K562 (cell line): ENCODE data around the gene DENND1A. TPM values are rescaled to one million over a fixed set of nuclear protein-coding genes. Genes with fewer than 3 reads are reported as not detected.
A peak's percentile ranks its signal among the peaks of the same experiment; 100 is the strongest.

ENCODE experiments used
- ATAC-seq: fragments of 200-7000 bp; cut with Tn5 transposase; 3 replicates; pipeline ENCODE4 v1.9.1; 2020; ENCODE audit warnings: moderate library complexity
- BruUV-seq: library from RNA; stranded (reverse); fragments of 400-500 nt; replicated peaks from 2 replicates; lab custom pipeline; 2021; lab: Mats Ljungman, UMichigan
- CTCF ChIA-PET: fragments of 300-600 bp; formaldehyde crosslinking; extraction: SDS; loops from one replicate; lab custom pipeline; 2021; ENCODE audit warnings: low intra/inter-chr PET ratio; lab: Yijun Ruan, JAX
- POLR2A ChIA-PET: fragments of 300-600, 350-650 bp; sonication (Branson Sonifier 250); formaldehyde crosslinking; extraction: SDS; loops from one replicate; lab custom pipeline; 2021; ENCODE audit warnings: antibody characterized with exemption, inconsistent platforms; lab: Yijun Ruan, JAX
- DNase-seq, 4 experiments: peaks; one replicate each; pipeline versions ENCODE4 v3.0.0 to v3.0.0-alpha.2; 2011 to 2018; ENCODE audit warnings: low spot score in 3 of 4, mixed read lengths in 3 of 4; ENCODE audit errors: extremely low read depth in 1 of 4
- FAIRE-seq: peaks from 2 replicates; lab custom pipeline; 2011; peaks lifted over from hg19 to GRCh38; lab: Jason Lieb, UNC
- H2AFZ ChIP-seq: 2 replicates; pipeline ENCODE4 v1.6.0; 2011; ENCODE audit warnings: low read depth, low read length, control low read depth, inconsistent platforms
- H3K27ac ChIP-seq: fragments of 200-600 bp; 3 replicates; pipeline ENCODE4 v1.8.0; 2011; ENCODE audit warnings: low read depth, mild to moderate bottlenecking, control low read depth, inconsistent platforms, low read length, moderate library complexity, mixed read lengths; ENCODE audit errors: extremely low read depth
- H3K27me3 ChIP-seq, 2 experiments: fragments of 300-600 bp in 1 of 2; 2 replicates in 1 of 2; 3 replicates in 1 of 2; pipeline versions ENCODE4 v1.6.0 to v1.8.0; 2011; ENCODE audit warnings: inconsistent platforms in 2 of 2, low read length in 2 of 2, mild to moderate bottlenecking in 1 of 2, mixed read lengths in 1 of 2, moderate library complexity in 1 of 2; ENCODE audit not compliant: control insufficient read depth in 2 of 2, insufficient read depth in 2 of 2
- H3K36me3 ChIP-seq: fragments of 300-600 bp; 3 replicates; pipeline ENCODE4 v1.8.0; 2011; ENCODE audit warnings: mild to moderate bottlenecking, low read length, inconsistent platforms; ENCODE audit not compliant: control insufficient read depth, insufficient read depth
- H3K4me1 ChIP-seq, 2 experiments: fragments of 200-600 bp in 1 of 2; replicated peaks in 1 of 2; 2 replicates in 1 of 2; 3 replicates in 1 of 2; pipeline versions ENCODE4 v1.5.1 to v1.8.0; 2011; ENCODE audit warnings: inconsistent platforms in 2 of 2, low read length in 2 of 2, mild to moderate bottlenecking in 1 of 2, mixed read lengths in 1 of 2, moderate library complexity in 1 of 2; ENCODE audit not compliant: control insufficient read depth in 2 of 2, insufficient read depth in 2 of 2
- H3K4me2 ChIP-seq: 2 replicates; pipeline ENCODE4 v1.6.1; 2011; ENCODE audit warnings: low read length, control low read depth, inconsistent platforms, mixed read lengths; ENCODE audit not compliant: insufficient read depth
- H3K4me3 ChIP-seq: fragments of 200-600 bp; sonication (generic), shearing (Covaris generic); 2 replicates; pipeline ENCODE4 v1.5.1; 2016; ENCODE audit warnings: control low read depth, inconsistent platforms
- H3K79me2 ChIP-seq: fragments of 200-600 bp; 3 replicates; pipeline ENCODE4 v1.8.0; 2011; ENCODE audit warnings: low read length, inconsistent platforms; ENCODE audit not compliant: control insufficient read depth, insufficient read depth
- H3K9ac ChIP-seq, 2 experiments: 2 replicates each; pipeline versions ENCODE4 v1.6.0 to v1.6.1; 2011; ENCODE audit warnings: low read depth in 2 of 2, low read length in 2 of 2, control low read depth in 1 of 2, inconsistent platforms in 1 of 2, mild to moderate bottlenecking in 1 of 2, mixed read lengths in 1 of 2; ENCODE audit not compliant: insufficient read depth in 1 of 2
- H3K9me1 ChIP-seq: one replicate; pipeline ENCODE4 v1.6.0; 2011; ENCODE audit warnings: inconsistent platforms, mild to moderate bottlenecking, low read length, moderate library complexity; ENCODE audit not compliant: control insufficient read depth, insufficient read depth
- H3K9me3 ChIP-seq: replicated peaks from 2 replicates; pipeline ENCODE4 v1.5.1; 2011; ENCODE audit warnings: low read depth, low read length, inconsistent platforms; ENCODE audit not compliant: control insufficient read depth, insufficient read depth
- H4K20me1 ChIP-seq: replicated peaks from 2 replicates; pipeline ENCODE4 v1.6.1; 2011; ENCODE audit warnings: low read length, inconsistent platforms, mixed read lengths; ENCODE audit not compliant: control insufficient read depth, insufficient read depth
- BRD9 ChIP-seq: fragments of 450-650 bp; IDR thresholded peaks from 2 replicates; pipeline ENCODE4 v1.6.1; 2018; ENCODE audit warnings: low read depth; ENCODE audit not compliant: partially characterized antibody
- FOXP1 ChIP-seq: sonication (generic); formaldehyde crosslinking; IDR thresholded peaks from 2 replicates; pipeline ENCODE4 v1.8.0; 2022; ENCODE audit warnings: mild to moderate bottlenecking, missing genetic modification reagents
- HNRNPL ChIP-seq: fragments of 200-400 bp; formaldehyde crosslinking; IDR thresholded peaks from 2 replicates; pipeline ENCODE4 v1.6.1; 2017; ENCODE audit warnings: low read depth, mild to moderate bottlenecking, low read length
- MTA1 ChIP-seq: fragments of 450-650 bp; IDR thresholded peaks from 2 replicates; pipeline ENCODE4 v1.6.1; 2017; ENCODE audit warnings: borderline replicate concordance
- POLR2AphosphoS2 ChIP-seq: IDR thresholded peaks from 2 replicates; pipeline ENCODE4 v1.6.1; 2012; ENCODE audit warnings: low read length, improper control_type of control experiment
- PRDM10 ChIP-seq: fragments of 450-650 bp; IDR thresholded peaks from 2 replicates; pipeline ENCODE4 v1.6.1; 2018; ENCODE audit not compliant: partially characterized antibody
- RAD51 ChIP-seq: fragments of 450-650 bp; IDR thresholded peaks from 2 replicates; pipeline ENCODE4 v1.7.1; 2016; ENCODE audit warnings: low read depth, mild to moderate bottlenecking, borderline replicate concordance
- STAT5A ChIP-seq: IDR thresholded peaks from 2 replicates; pipeline ENCODE4 v1.6.1; 2012; ENCODE audit warnings: low read length, inconsistent platforms, borderline replicate concordance
- THRAP3 ChIP-seq: fragments of 450-650 bp; IDR thresholded peaks from 2 replicates; pipeline ENCODE4 v1.6.1; 2016; ENCODE audit warnings: mild to moderate bottlenecking, inconsistent platforms, borderline replicate concordance
- TSC22D4 ChIP-seq: fragments of 450-650 bp; IDR thresholded peaks from 2 replicates; pipeline ENCODE4 v1.6.1; 2016; ENCODE audit warnings: missing genetic modification characterization, missing biosample characterization, control low read depth
- WGBS: fragments of 100-300 bp; shearing (Covaris generic); methylation state at CpG from one replicate; pipeline ENCODE4 v1.1.6; 2016; ENCODE audit warnings: low coverage, mixed read lengths; ENCODE audit not compliant: insufficient coverage; ENCODE audit errors: missing lambda C conversion rate; 5-methylcytosine and 5-hydroxymethylcytosine counted together
- in situ Hi-C: fragments of 300-500 bp; cut with MboI; formaldehyde crosslinking; loops from 4 replicates; pipeline ENCODE4 v1.15.0; 2018; ENCODE audit warnings: inconsistent platforms, mixed read lengths
- intact Hi-C: fragments of 100-400 bp; cut with micrococcal nuclease; formaldehyde crosslinking; loops from 2 replicates; pipeline ENCODE4 v1.14.2; 2022
- polyA plus RNA-seq, 8 experiments: library from polyadenylated mRNA; depleted of rRNA in 4 of 8; stranded (reverse) in 5 of 8; unstranded in 3 of 8; fragments of >200 nt; fragmentation: Nextera tagmentation in 2 of 8; fragmentation: Illumina TruSeq in 1 of 8; extraction: Ambion mirVana in 2 of 8; extraction: Trizol in 1 of 8; gene quantifications; 2 replicates each; pipeline versions ENCODE4 v1.2.1 to v1.2.3, GENCODE V29; 2011 to 2014; ENCODE audit warnings: inconsistent platforms in 1 of 8, missing spikeins in 1 of 8
- total RNA-seq, 7 experiments: library from RNA; depleted of rRNA in 6 of 7; stranded (reverse); fragments of >200 nt in 6 of 7; fragmentation: Illumina TruSeq in 2 of 7; extraction: Trizol in 2 of 7; gene quantifications; 2 replicates each; pipeline versions ENCODE4 v1.2.1 to v1.2.3, GENCODE V29; 2011 to 2021; ENCODE audit warnings: low replicate concordance in 1 of 7
- TF ChIP-seq, protein P1 (sequence below): fragments of 250-450 bp; sonication (Bioruptor Pico); IDR thresholded peaks from 2 replicates; pipeline ENCODE4 v1.8.0; 2022; ENCODE audit warnings: inconsistent platforms, mild to moderate bottlenecking, moderate library complexity, borderline replicate concordance
- TF ChIP-seq, protein P2 (sequence below): sonication (generic); formaldehyde crosslinking; IDR thresholded peaks from 2 replicates; pipeline ENCODE4 v1.5.0; 2020; ENCODE audit warnings: missing genetic modification reagents
- TF ChIP-seq, protein P3 (sequence below): fragments of 250-450 bp; sonication (Bioruptor Pico); IDR thresholded peaks from 2 replicates; pipeline ENCODE4 v1.8.0; 2021; ENCODE audit warnings: moderate library complexity, mild to moderate bottlenecking, inconsistent platforms

Gene DENND1A
- total and polyA plus RNA-seq, 9 of the 15 experiments (the other 6 are each of a cell fraction or from before 2014, with no cell fraction given): 7.6 to 29.5 (median 15.7) TPM

GRCh38 chr9:123450996-123451395 lies 478.9 kb downstream of the DENND1A start (continued):
- TF ChIP-seq, protein P1, sequence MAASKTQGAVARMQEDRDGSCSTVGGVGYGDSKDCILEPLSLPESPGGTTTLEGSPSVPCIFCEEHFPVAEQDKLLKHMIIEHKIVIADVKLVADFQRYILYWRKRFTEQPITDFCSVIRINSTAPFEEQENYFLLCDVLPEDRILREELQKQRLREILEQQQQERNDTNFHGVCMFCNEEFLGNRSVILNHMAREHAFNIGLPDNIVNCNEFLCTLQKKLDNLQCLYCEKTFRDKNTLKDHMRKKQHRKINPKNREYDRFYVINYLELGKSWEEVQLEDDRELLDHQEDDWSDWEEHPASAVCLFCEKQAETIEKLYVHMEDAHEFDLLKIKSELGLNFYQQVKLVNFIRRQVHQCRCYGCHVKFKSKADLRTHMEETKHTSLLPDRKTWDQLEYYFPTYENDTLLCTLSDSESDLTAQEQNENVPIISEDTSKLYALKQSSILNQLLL: no peak

DNA sequence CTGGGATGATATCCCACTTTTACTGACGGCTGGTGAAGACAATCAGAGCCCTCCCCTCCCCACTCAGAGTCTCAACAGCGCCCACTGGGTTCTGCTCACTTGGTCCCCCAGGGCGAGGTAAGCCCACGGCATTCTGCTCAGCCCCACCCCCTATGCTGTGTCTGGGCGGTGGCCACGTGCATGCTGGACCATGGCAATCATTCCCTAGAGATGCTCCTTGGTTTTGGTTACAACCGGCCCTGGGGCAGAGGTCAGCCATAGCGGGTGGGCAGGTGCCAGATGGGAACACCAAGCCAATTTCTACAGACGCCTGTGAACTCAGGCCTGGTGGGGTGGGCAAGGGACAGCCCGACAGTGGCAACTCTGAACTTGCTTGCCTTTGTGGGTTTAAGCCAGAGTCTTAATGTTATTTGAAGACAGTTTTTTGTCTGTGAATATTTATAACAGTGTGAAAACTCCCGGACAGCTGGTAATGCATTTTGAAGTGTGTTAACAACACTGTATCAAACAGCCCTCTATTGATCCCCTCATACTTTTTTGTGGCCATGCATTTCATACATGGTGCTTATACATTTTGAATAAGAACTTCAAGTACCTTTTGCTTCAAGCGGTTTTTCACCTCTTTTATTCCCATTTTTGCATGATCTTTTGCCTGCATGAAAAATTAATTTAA lies 479.7 kb downstream of the DENND1A start:
- H3K79me2 ChIP-seq: no peaks in the 10 kb centered on the region
- H3K4me2 ChIP-seq: no peak overlapping the region
- H4K20me1 ChIP-seq: peaks cover 3% of the 10 kb centered on the region; the same call in 1 of the 2 replicates
- ATAC-seq: no peak
- in situ Hi-C loops (no loop called here), intact Hi-C loops (no loop called here)
- ChIA-PET POLR2A (no interaction called here), CTCF (no interaction called here)
- no TSS peak for BruUV-seq
- H3K27me3 ChIP-seq: no peaks in the 10 kb centered on the region
- peaks cover 2 to 9% of the 10 kb centered on the region in 2 experiments; a peak in 4 of 5 replicates for H3K4me1 ChIP-seq
- DNase-seq: peak in 1 of 4 experiments; percentile 21
- H3K9ac ChIP-seq: no peak overlapping the region
- H2AFZ ChIP-seq: no peak overlapping the region
- no peak for FAIRE-seq
- H3K9me3 ChIP-seq: no peaks in the 10 kb centered on the region
- 60% methylated on average over 12 of the region's 12 CpGs for WGBS
- no peak overlapping the region for H3K27ac ChIP-seq
- H3K4me3 ChIP-seq: no peak overlapping the region
- H3K9me1 ChIP-seq: no peaks in the 10 kb centered on the region
- H3K36me3 ChIP-seq: no peaks in the 10 kb centered on the region
- no peak for TF ChIP-seq RAD51
- no peak for TF ChIP-seq THRAP3
- TF ChIP-seq PRDM10: no peak
- TF ChIP-seq FOXP1: no peak
- TF ChIP-seq, protein P2, sequence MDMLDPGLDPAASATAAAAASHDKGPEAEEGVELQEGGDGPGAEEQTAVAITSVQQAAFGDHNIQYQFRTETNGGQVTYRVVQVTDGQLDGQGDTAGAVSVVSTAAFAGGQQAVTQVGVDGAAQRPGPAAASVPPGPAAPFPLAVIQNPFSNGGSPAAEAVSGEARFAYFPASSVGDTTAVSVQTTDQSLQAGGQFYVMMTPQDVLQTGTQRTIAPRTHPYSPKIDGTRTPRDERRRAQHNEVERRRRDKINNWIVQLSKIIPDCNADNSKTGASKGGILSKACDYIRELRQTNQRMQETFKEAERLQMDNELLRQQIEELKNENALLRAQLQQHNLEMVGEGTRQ (CRISPR knock-in tag): no peak
- TF ChIP-seq POLR2AphosphoS2: no peak
- no peak for TF ChIP-seq MTA1
- no peak for TF ChIP-seq TSC22D4 (tag)
- TF ChIP-seq STAT5A: no peak
- TF ChIP-seq HNRNPL: no peak
- TF ChIP-seq, protein P3, sequence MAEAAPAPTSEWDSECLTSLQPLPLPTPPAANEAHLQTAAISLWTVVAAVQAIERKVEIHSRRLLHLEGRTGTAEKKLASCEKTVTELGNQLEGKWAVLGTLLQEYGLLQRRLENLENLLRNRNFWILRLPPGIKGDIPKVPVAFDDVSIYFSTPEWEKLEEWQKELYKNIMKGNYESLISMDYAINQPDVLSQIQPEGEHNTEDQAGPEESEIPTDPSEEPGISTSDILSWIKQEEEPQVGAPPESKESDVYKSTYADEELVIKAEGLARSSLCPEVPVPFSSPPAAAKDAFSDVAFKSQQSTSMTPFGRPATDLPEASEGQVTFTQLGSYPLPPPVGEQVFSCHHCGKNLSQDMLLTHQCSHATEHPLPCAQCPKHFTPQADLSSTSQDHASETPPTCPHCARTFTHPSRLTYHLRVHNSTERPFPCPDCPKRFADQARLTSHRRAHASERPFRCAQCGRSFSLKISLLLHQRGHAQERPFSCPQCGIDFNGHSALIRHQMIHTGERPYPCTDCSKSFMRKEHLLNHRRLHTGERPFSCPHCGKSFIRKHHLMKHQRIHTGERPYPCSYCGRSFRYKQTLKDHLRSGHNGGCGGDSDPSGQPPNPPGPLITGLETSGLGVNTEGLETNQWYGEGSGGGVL (CRISPR knock-in tag): no peak
- no peak for TF ChIP-seq BRD9
